HG03565 (cell line): Measurements from ENCODE around the gene ZNF768.
"Not testable (repeated sequence)": the region's sequence is repeated elsewhere in the genome, so short reads cannot be mapped to it uniquely, and the experiment has no call there.

Experiments
- ATAC-seq: cut with Tn5 transposase; IDR thresholded peaks from one replicate; pipeline ENCODE4 v1.9.1; 2021; ENCODE audit warnings: mild to moderate bottlenecking, moderate library complexity; ENCODE audit not compliant: unreplicated experiment

Gene ZNF768

DNA sequence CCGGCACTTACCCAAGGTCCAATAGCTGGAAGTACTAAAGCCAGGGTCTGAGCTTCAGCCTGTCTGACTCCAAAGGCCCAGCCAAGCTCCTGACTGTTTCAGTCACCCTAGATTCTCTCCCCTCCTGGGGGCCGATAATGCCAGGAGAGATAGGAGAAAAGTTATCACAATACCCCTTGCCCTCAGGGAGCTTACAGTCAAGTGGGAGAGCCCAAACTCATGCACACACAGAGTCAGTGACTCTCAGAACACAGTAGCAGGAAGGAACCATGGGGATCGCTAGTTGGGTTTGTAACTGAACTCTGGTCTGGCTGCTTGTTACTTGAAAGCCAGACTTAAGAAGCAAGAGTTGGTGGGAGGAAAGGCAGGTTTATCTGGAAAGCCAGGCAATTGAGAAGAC is 14.9 kb downstream of the ZNF768 start:
- ATAC-seq, result no peak

- no peak for ATAC-seq
Observed at GRCh38 chr16:30510376-30510938, 15.9 kb downstream of the ZNF768 start.

DNA sequence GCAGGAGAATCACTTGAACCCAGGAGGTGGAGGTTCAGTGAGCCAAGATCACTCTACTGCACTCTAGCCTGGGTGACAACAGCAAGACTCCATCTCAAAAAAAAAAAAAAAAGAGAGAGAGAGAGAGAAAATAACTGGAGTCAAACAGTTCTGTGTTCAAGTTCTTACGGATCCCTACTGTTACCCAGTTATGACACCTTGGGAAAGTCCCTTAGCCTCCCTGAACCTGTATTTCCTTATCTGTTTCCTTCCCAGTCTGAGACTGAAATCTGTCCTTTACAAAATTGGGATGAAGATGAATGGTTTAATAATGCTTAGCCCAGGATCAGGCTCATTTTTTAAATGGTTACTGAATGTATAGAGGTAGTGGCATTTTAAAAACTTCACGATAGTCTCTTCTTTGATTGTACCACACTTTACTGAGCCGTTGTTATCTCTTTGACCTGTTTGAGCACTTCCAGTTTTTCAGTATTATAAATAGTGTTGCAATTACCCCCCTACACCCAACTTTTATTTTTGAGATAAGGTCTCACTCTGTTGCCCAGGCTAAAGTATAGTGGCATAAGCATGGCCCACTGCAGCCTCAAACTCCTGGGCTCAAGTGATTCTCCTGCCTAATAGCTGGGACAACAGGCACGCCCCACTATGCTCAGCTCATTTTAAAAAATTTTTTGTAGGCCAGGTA is 17.1 kb downstream of the ZNF768 start:
- no peak for ATAC-seq

- no peak for ATAC-seq
Observed at GRCh38 chr16:30503403-30504296, 22.7 kb downstream of the ZNF768 start.

DNA sequence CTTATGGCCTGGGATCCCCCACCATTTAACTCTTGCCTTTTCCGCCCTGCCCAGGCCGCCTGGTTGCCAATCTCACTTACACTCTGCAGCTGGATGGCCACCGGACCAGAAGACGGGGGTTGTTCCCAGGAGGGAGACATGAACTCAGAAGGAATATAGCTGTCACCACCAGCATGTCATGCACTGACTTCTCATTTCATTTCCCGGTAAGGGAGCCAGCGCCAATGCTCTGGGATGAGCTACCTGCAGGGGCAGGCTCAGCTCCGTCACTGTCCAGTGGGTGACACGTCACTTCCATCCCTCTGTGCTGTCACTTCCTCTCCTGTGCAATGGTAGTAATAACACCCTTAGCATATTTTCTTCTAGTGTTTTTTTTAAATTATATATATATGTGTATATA is 27.1 kb downstream of the ZNF768 start:
- no peak for ATAC-seq

DNA sequence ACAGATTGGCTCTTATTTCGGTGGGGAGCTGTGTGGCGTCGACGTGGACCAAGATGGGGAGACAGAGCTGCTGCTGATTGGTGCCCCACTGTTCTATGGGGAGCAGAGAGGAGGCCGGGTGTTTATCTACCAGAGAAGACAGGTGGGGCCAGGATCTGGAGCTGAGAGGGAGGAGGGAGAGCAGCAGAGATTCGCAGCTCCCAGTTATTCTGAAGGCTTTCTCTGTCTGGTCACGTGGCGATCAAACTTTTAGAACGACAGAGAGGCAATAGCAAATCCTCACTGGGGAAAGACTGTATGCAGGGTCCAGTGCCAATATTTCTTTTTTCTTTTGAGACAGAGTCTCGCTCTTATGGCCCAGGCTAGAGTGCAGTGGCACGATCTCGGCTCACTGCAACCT is 31.7 kb downstream of the ZNF768 start:
- ATAC-seq, result no peak

DNA sequence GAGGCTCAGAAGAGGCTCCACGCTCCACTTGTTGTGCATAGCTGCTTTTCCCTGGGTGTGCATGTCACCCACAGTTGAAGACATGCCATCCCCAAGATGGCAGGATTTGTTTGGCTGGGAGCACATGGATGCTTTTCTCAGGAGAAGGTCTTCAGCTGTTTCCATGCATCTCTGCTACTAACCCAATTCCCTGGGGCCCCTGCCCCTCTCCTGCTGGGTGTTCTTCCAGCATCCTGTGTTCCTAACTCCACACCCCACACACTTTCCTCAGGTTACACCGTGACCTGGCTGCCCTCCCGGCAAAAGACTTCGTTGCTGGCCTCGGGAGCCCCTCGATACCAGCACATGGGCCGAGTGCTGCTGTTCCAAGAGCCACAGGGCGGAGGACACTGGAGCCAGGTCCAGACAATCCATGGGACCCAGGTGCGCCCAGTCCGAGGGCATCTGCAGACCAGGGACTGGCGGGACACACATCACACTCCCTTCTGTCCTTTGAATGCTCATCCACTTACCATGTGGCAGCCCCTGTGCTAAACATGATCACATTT is 32.4 kb downstream of the ZNF768 start:
- no peak for ATAC-seq

DNA sequence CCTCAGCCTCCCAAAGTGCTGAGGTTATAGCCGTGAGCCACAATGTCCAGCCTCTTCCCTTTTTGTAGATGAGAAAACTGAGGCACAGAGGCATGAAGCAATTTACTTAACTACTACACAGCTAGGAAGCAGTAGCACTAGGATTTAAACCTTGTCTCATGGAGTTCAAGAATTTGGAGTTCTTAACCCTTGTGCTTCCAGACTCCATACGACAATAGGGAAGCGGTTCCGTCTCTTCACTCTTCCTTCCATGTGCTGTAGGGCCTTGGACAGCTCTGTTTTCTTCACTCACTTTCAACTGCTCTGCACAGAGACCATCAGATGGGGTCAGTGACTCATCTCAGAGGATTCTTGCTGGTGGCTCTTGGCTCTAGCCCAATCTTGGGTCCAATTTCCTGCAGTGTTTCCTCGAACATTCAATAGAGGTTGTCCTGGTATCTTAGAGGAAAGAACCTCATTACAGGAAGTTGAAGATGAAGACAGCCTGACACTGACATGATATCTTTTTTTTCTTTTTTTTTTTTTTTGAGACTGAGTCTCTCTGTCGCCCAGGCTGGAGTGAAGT is 34.5 kb downstream of the ZNF768 start:
- ATAC-seq, result no peak

- no peak for ATAC-seq
Observed at GRCh38 chr16:30491229-30491628, 35.1 kb downstream of the ZNF768 start.

DNA sequence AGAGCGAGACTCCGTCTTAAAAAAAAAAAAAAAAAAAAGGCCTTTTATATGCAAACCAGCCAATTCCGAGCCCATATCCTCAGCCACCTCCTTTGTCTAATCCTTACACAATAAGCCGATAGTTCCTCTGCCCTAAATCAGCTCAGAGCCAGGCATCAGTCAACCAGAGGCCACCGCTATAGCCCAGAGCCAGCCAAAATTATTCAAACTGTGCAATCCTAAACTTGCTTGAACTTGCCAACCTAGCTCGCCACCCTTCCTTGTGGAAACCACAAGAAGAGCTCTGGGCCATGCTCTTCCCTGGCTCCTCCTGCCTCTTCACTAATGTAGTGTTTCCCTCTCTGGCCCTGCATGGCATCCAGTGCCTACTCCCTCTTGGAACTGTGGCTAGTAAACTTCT is 36.2 kb downstream of the ZNF768 start:
- ATAC-seq, result no peak

GRCh38 chr16:30488764-30489605 is 37.4 kb downstream of the ZNF768 start:
- no peak for ATAC-seq

DNA sequence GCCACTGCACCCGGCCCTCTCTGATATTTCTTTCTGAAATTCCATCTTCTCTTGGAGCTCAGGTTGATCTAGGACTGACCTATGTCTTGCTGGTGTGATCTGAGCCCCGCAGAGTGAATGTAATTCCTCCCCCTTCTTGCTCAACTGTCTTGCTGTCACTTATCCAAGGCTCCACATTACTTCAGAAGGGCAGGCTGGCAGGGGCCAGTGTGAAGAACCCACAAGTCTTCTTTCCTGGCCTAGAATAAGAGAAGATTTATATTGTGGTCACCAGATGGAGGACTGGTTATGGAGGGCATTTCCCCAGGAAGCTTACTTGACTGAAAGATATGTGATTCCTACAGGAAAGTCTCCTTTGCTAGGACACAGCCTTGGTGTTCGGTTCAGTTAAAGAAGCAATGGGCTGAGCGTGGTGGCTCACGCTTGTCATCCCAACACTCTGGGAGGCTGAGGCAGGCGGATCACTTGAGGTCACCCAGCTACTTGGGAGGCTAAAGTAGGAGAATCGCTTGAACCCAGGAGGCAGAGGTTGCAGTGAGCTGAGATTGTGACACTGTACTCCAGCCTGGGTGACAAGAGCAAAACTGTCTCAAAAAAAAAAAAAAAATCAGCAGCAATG is 40.4 kb downstream of the ZNF768 start:
- ATAC-seq, result no peak

DNA sequence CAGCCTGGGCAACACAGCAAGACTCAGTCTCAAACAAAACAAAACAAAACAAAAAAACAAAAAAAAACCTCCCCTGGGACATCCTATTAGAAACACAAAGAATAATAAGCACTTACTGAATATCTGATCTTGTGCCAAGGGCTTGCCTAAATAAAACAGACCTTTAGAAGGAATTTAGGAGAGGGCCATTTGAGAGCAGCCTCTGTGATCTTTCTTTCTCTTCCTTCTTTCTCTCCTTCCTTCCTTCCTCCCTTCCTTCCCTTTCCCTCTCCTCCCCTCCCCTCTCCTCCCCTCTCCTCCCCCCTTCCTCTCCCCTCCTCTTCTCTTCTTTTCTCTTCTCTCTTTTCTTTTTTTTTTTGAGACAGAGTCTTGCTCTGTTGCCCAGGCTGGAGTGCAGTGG is 41.5 kb downstream of the ZNF768 start:
- ATAC-seq, result no peak

DNA sequence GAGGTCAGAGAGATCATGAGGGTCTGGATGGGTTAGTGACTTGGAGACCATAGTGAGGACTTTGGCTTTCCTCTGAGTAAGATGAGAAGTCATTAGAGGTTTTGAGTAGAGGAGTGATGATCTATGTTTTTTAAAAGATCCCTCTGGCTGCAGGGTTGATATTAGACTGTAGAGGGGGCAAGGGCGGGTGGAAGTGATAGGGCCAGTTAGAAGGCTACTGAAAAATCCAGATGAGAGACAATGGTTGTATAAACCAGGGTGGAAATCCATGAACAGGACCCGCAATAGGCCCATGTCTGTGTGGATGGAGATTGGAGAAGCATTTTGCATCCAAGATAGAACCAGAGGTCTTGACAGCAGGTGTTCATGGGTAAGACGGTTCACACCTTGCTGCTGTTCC is 44.0 kb downstream of the ZNF768 start:
- no peak for ATAC-seq

GRCh38 chr16:30481381-30481780 is 45.0 kb downstream of the ZNF768 start:
- ATAC-seq, result no peak

DNA sequence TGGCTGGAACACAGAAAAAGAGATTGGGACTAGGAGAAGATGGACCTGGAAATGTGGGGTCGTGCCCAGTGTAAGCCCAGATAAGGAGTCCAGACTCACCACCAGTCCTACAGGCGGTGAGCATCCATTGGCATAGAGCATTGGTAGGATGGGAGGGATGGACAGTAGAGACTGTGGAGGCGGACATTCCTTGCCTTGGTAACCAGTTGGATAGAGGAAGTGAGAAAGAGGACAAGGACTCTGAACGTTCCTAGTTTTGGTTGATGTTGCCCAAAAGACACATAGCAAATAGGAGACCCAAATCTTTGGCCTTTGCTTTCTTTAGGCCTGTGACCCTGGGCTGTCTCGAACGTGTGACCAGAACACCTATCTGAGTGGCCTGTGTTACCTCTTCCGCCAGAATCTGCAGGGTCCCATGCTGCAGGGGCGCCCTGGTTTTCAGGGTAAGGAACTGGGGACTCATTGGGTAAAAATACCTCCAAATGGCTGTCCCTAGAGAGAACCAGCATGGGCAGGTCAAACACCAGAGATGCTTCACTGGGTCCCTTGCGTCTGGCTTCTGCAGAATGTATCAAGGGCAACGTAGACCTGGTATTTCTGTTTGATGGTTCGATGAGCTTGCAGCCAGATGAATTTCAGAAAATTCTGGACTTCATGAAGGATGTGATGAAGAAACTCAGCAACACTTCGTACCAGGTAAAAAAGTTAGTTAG is 47.4 kb downstream of the ZNF768 start:
- no peak for ATAC-seq

DNA sequence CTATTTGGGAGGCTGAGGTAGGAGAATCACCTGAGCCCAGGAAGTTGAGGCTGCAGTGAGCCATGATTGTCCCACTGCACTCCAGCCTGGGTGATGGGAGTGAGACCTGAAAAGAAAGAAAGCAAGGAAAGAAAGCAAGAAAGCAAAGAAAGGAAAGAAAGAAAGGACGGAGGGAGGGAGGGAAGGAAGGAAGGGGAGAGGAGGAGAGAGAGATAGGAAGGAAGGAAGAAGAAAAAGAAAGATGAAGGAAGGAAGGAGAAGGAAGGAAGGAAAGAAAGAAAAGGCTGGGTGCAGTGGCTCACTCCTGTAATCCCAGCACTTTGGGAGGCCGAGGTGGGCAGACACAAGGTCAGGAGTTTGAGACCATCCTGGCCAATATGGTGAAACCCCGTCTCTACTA is 48.6 kb downstream of the ZNF768 start:
- ATAC-seq, result not testable (repeated sequence)

GRCh38 chr16:30476991-30477390 is 49.4 kb downstream of the ZNF768 start:
- ATAC-seq, result no peak

DNA sequence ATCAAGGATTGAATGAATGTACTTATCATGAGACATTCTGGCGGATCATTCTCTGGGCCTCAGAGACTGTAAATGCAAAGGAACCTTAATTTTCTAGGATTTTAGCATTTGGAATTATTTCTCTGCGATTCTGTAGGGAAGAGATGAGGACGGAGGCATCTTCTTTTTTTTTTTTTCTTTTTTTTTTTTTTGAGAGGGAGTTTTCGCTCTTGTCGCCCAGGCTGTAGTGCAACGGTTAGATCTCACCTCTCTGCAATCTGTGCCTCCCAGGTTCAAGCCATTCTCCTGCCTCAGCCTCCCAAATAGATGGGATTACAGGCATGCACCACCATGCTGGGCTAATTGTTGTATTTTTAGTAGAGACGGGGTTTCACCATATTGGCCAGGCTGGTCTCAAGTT is 51.7 kb downstream of the ZNF768 start:
- no peak for ATAC-seq
